ENCODE measurements around the gene AGMO. TPM values are rescaled to one million over a fixed set of nuclear protein-coding genes. Genes with fewer than 3 reads are reported as not detected.

AGMO gene
- total RNA-seq, 4 donors from 2014 or later: 0.11 to 0.55 TPM; not detected in 2

- DNase-seq (no peak), ATAC-seq (no peak)
- H3K27ac ChIP-seq: no peak overlapping the region
- H3K9me3 ChIP-seq: no peaks in the 10 kb centered on the region
- TF ChIP-seq CTCF (IDR thresholded peaks at IDR 0.05 in 4 of 5, conservative IDR thresholded peaks at IDR 0.05 in 1 of 5) (no peak), POLR2A (IDR thresholded peaks at IDR 0.05) (no peak)
- no peak overlapping the region for H3K4me3 ChIP-seq
- H3K4me1 ChIP-seq: no peaks in the 10 kb centered on the region
- H3K36me3 ChIP-seq: no peaks in the 10 kb centered on the region
- no peaks in the 10 kb centered on the region for H3K27me3 ChIP-seq
- intact Hi-C loops (cut with DNase I; ENCODE audit: low total_unique reads) (no loop called here), in situ Hi-C loops (cut with MboI; ENCODE audit: low sequenced_read_pairs in 4 of 4) (no loop called here)
Measured at GRCh38 chr7:15490291-15490690, 71.5 kb downstream of the AGMO start.

- H3K9me3 ChIP-seq: no peaks in the 10 kb centered on the region
- ATAC-seq (no peak), DNase-seq (no peak)
- no peaks in the 10 kb centered on the region for H3K36me3 ChIP-seq
- intact Hi-C loops (cut with DNase I; ENCODE audit: low total_unique reads): no loop called here
- H3K27me3 ChIP-seq: no peaks in the 10 kb centered on the region
- in situ Hi-C loops (cut with MboI; ENCODE audit: low sequenced_read_pairs in 4 of 4): no loop called here
- no peaks in the 10 kb centered on the region for H3K4me1 ChIP-seq
- H3K4me3 ChIP-seq: no peak overlapping the region
- H3K27ac ChIP-seq: no peak overlapping the region
- no peak for TF ChIP-seq CTCF (IDR thresholded peaks at IDR 0.05 in 4 of 5, conservative IDR thresholded peaks at IDR 0.05 in 1 of 5)
- no peak for TF ChIP-seq POLR2A (IDR thresholded peaks at IDR 0.05)
Measured at GRCh38 chr7:15489861-15490260, 72.0 kb downstream of the AGMO start.

GRCh38 chr7:15489383-15489782, 72.4 kb downstream of the AGMO start:
- Histone ChIP-seq H3K9me3 (no peaks in the 10 kb centered on the region), H3K4me3 (no peak overlapping the region), H3K36me3 (no peaks in the 10 kb centered on the region), H3K4me1 (no peaks in the 10 kb centered on the region), H3K27ac (no peak overlapping the region), H3K27me3 (no peaks in the 10 kb centered on the region)
- DNase-seq (no peak), ATAC-seq (no peak)
- intact Hi-C loops (cut with DNase I; ENCODE audit: low total_unique reads) (no loop called here), in situ Hi-C loops (cut with MboI; ENCODE audit: low sequenced_read_pairs in 4 of 4) (no loop called here)
- TF ChIP-seq POLR2A (IDR thresholded peaks at IDR 0.05) (no peak), CTCF (IDR thresholded peaks at IDR 0.05 in 4 of 5, conservative IDR thresholded peaks at IDR 0.05 in 1 of 5) (no peak)

- H3K4me3 ChIP-seq: no peak overlapping the region
- no peaks in the 10 kb centered on the region for H3K4me1 ChIP-seq
- H3K9me3 ChIP-seq: no peaks in the 10 kb centered on the region
- ATAC-seq (no peak), DNase-seq (no peak)
- H3K36me3 ChIP-seq: no peaks in the 10 kb centered on the region
- intact Hi-C loops (cut with DNase I; ENCODE audit: low total_unique reads) (no loop called here), in situ Hi-C loops (cut with MboI; ENCODE audit: low sequenced_read_pairs in 4 of 4) (no loop called here)
- no peaks in the 10 kb centered on the region for H3K27me3 ChIP-seq
- H3K27ac ChIP-seq: no peak overlapping the region
- TF ChIP-seq CTCF (IDR thresholded peaks at IDR 0.05 in 4 of 5, conservative IDR thresholded peaks at IDR 0.05 in 1 of 5): no peak
- no peak for TF ChIP-seq POLR2A (IDR thresholded peaks at IDR 0.05)
Measured at GRCh38 chr7:15488401-15488800, 73.4 kb downstream of the AGMO start.

GRCh38 chr7:15487896-15488295, 73.9 kb downstream of the AGMO start:
- in situ Hi-C loops (cut with MboI; ENCODE audit: low sequenced_read_pairs in 4 of 4): no loop called here
- no peak for TF ChIP-seq POLR2A (IDR thresholded peaks at IDR 0.05)
- no peak for TF ChIP-seq CTCF (IDR thresholded peaks at IDR 0.05 in 4 of 5, conservative IDR thresholded peaks at IDR 0.05 in 1 of 5)
- ATAC-seq (no peak), DNase-seq (no peak)
- H3K27ac ChIP-seq: no peak overlapping the region
- no peaks in the 10 kb centered on the region for H3K27me3 ChIP-seq
- no peak overlapping the region for H3K4me3 ChIP-seq
- H3K4me1 ChIP-seq: no peaks in the 10 kb centered on the region
- no peaks in the 10 kb centered on the region for H3K9me3 ChIP-seq
- intact Hi-C loops (cut with DNase I; ENCODE audit: low total_unique reads): no loop called here
- no peaks in the 10 kb centered on the region for H3K36me3 ChIP-seq
